Measurements from ENCODE around the gene DAAM1.

DAAM1 gene

GRCh38 chr14:59295951-59296350 is 107.5 kb downstream of the DAAM1 start:
- DNase-seq = no peak

GRCh38 chr14:59296508-59296907 is 108.0 kb downstream of the DAAM1 start:
- no peak for DNase-seq

- DNase-seq = no peak
Observed at GRCh38 chr14:59297071-59297776, 108.8 kb downstream of the DAAM1 start.

- DNase-seq = no peak
Observed at GRCh38 chr14:59299731-59300130, 111.3 kb downstream of the DAAM1 start.

GRCh38 chr14:59301354-59301753 is 112.9 kb downstream of the DAAM1 start:
- no peak for DNase-seq

GRCh38 chr14:59302313-59302712 is 113.8 kb downstream of the DAAM1 start:
- DNase-seq = no peak

- no peak for DNase-seq
Observed at GRCh38 chr14:59303216-59303615, 114.7 kb downstream of the DAAM1 start.

GRCh38 chr14:59305231-59305630 is 116.8 kb downstream of the DAAM1 start:
- DNase-seq = no peak

GRCh38 chr14:59305836-59306555 is 117.5 kb downstream of the DAAM1 start:
- no peak for DNase-seq

- no peak for DNase-seq
Observed at GRCh38 chr14:59306775-59307174, 118.3 kb downstream of the DAAM1 start.

GRCh38 chr14:59308086-59308485 is 119.6 kb downstream of the DAAM1 start:
- DNase-seq = no peak

- DNase-seq = no peak
Observed at GRCh38 chr14:59308673-59309072, 120.2 kb downstream of the DAAM1 start.

GRCh38 chr14:59309291-59309900 is 120.9 kb downstream of the DAAM1 start:
- no peak for DNase-seq

GRCh38 chr14:59310633-59311032 is 122.2 kb downstream of the DAAM1 start:
- DNase-seq = no peak

- no peak for DNase-seq
Observed at GRCh38 chr14:59311723-59312122, 123.3 kb downstream of the DAAM1 start.

GRCh38 chr14:59313144-59313651 is 124.7 kb downstream of the DAAM1 start:
- DNase-seq = no peak

- DNase-seq = no peak
Observed at GRCh38 chr14:59313658-59314608, 125.5 kb downstream of the DAAM1 start.

GRCh38 chr14:59314953-59315599 is 126.6 kb downstream of the DAAM1 start:
- no peak for DNase-seq

- no peak for DNase-seq
Observed at GRCh38 chr14:59316151-59316830, 127.8 kb downstream of the DAAM1 start.

GRCh38 chr14:59317346-59317745 is 128.9 kb downstream of the DAAM1 start:
- no peak for DNase-seq

- DNase-seq = no peak
Observed at GRCh38 chr14:59317798-59318505, 129.5 kb downstream of the DAAM1 start.
